GM10266 (cell line): ENCODE data around the gene HDAC4.

Experiments used
- DNase-seq: peaks from one replicate; pipeline ENCODE4 v3.0.0; 2012; ENCODE audit errors: extremely low spot score
- CTCF ChIP-seq: IDR thresholded peaks from 2 replicates; pipeline ENCODE4 v1.5.1; 2012; ENCODE audit warnings: mild to moderate bottlenecking, low read depth; ENCODE audit not compliant: control insufficient read depth, insufficient read depth; ENCODE audit errors: missing control alignments

HDAC4 gene

GRCh38 chr2:239015901-239016675 is 384.7 kb downstream of the HDAC4 start:
- no peak for TF ChIP-seq CTCF
- no peak for DNase-seq

GRCh38 chr2:239015218-239015900 is 385.5 kb downstream of the HDAC4 start:
- DNase-seq: no peak
- TF ChIP-seq CTCF: no peak

- DNase-seq: no peak
- TF ChIP-seq CTCF: no peak
These were observed 386.2 kb downstream of the HDAC4 start for GRCh38 chr2:239014458-239015217.

GRCh38 chr2:239013678-239013976 is 387.2 kb downstream of the HDAC4 start:
- TF ChIP-seq CTCF: no peak
- no peak for DNase-seq

GRCh38 chr2:239012936-239013677 is 387.7 kb downstream of the HDAC4 start:
- TF ChIP-seq CTCF: no peak
- no peak for DNase-seq

GRCh38 chr2:239012228-239012627 is 388.6 kb downstream of the HDAC4 start:
- TF ChIP-seq CTCF: no peak

More at GRCh38 chr2:239012228-239012627, 388.6 kb downstream of the HDAC4 start:
- no peak for DNase-seq
